Panc1 (cell line): ENCODE data around the gene KIF7.
A peak's percentile ranks its signal among the peaks of the same experiment; 100 is the strongest.

Experiments used
- CTCF ChIP-seq: fragments of 450-650 bp; IDR thresholded peaks from 2 replicates; pipeline ENCODE4 v1.5.1; 2017; ENCODE audit warnings: mild to moderate bottlenecking
- SIN3A ChIP-seq: IDR thresholded peaks from 2 replicates; pipeline ENCODE4 v1.6.1; 2012; ENCODE audit warnings: low read depth, mild to moderate bottlenecking, low read length, moderate library complexity, borderline replicate concordance; ENCODE audit not compliant: insufficient read depth

- TF ChIP-seq CTCF (no peak), SIN3A (peak; percentile 95; the same call in 1 of the 2 replicates)
Observed at GRCh38 chr15:89690276-89691218, 35.3 kb upstream of the KIF7 start, which contains the start of the genes PEX11A and WDR93.
